Adrenal gland (tissue), 5 donors: Measurements from ENCODE around the gene CACNA1I.

Experiments used
- CTCF ChIP-seq, 6 experiments: fragments of 450-650 bp in 4 of 6; fragments of 200-600 bp in 2 of 6; sonication (generic) in 1 of 6; IDR thresholded peaks; 1 replicate in 5 of 6; 2 replicates in 1 of 6; pipeline versions ENCODE4 v1.5.1 to v1.8.0; 2016 to 2021; ENCODE audit warnings: antibody characterized with exemption in 6 of 6, mild to moderate bottlenecking in 2 of 6, moderate library complexity in 1 of 6
- POLR2A ChIP-seq, 2 donors: fragments of 450-650 bp; IDR thresholded peaks; one replicate each; pipeline ENCODE4 v1.6.1; 2017; ENCODE audit warnings: antibody characterized with exemption in 2 of 2, mild to moderate bottlenecking in 2 of 2, moderate library complexity in 1 of 2
- donor health status: DM: no; HTN: no; CAD: no.

GRCh38 chr22:39556970-39557841 is 13.3 kb upstream of the CACNA1I start:
- TF ChIP-seq CTCF (IDR thresholded peaks at IDR 0.05) = peak in 3 of 6 experiments; percentile 17 to 32 (median 23)
- TF ChIP-seq POLR2A (IDR thresholded peaks at IDR 0.05) = no peak
